HPDE6-E6E7 (cell line): ENCODE measurements around the gene DUSP7.

Experiments used
- DNase-seq: peaks from one replicate; pipeline ENCODE4 v3.0.0; 2011; ENCODE audit warnings: missing footprints; ENCODE audit errors: extremely low spot score

Gene DUSP7

DNA sequence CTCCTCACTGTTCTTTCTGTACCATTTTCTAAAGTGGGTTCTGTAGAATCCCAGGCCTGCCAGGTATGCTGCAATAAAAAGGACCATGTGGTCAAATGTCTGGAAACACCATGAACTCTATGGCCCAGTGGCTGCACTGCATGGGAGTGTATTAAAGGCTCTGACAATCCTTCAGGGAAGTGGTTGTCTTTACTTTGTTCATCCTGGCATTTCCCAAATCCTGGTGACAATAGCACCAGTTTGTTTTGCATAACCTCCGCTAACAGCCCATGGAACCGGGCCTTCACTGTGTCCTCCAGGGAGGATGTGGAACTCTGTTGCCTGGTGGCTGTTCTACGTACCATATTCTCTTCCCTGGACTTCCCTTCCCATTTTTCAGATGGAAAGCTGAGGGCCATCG, 11.2 kb upstream of the DUSP7 start:
- DNase-seq, result no peak

DNA sequence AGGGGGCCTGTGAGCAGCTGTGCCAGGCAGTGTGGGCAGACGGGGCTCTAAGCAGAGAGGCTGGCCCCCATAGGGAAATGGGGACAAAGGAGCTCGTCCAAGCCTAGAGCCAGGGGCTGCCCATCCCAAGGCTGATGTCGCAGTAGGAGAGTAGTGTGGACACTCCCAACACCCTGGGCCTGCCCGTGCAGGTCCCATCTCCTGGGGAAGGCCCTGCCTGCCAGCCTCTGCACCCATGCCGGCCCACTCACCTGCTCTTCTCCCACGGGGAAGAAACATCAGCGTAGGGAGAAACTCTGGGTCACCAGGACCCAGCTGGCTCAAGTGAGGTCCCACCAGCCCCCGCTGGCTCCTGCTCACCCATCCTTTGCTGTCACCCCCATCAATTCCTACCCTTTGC, 10.7 kb upstream of the DUSP7 start:
- no peak for DNase-seq

DNA sequence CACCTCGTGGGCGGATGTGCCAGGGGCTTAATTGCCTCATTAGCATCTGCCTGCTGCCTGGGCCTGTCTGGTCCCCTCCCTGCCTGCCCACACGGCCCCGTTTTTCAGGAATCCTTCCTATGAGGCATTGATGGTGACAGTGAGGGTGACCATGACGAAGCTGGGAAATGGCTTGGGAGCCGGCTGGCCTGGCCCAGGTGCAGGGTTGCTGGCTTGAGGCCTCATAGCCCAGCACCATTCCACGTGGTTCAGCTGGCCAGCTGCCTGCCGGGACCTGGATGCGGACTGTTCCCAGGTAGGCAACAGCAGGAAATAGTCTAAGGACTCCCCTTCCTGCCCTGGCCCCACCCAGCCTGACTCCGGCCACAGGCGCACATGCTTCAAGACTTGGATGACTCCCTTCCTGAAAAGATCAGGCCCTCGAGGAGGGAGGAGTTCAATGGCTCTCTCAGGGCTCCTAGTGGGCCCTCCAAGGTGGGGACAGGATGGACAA, 8.9 kb upstream of the DUSP7 start:
- DNase-seq, result peak; percentile 60

DNA sequence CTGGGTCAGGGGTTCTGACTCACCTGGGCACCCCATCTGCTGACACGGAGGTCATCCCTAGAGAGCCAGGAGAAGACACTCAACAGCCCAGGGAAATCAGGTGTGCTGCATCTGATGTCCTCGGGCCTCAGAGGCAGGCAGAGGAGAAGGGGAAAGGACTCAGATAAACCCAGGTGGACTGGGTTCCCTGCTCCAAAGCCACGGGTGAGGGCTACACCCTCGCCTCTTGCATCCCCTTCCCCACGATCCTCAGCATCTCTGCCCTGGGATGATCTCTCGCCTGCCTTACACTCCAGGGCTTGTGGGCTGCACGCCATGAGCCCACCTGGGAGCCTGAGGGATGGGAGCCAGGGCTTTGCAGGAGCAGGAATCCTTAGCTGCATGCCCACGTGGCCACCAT, 8.2 kb upstream of the DUSP7 start:
- DNase-seq, result no peak

DNA sequence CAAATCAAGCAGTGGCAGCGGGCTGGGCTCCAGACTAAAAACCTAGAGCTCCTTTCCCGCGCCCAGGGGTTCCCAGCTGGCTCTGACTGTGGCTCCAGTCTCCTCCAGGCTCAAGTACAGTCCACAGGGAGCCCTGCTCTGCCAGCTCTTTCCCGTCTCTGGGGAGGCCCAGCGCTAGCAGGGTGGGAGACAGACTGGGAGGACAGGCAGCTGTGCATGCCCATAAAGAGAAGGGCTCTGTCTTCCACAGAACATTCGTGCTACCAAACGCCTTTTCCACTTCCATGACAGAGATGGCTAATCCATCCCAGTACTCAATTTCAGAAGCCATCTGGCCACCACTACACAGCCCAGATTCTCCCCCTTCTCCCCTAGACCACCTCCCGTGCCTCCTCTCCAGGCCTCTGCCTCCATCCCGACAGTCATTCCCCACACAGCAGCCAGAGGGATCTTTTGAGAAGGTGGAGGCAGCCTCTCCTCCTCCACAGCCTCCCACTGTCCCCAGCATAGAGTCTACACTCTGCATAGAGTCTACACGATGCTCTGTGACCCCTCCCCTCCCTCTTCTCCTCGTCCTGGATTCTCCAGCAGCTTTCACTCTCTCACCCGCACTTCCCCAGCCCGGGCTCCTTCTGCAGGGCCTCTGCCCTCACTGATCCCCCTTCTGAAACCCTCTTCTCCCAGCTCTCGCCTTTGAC, 6.8 kb upstream of the DUSP7 start:
- DNase-seq, result no peak

DNA sequence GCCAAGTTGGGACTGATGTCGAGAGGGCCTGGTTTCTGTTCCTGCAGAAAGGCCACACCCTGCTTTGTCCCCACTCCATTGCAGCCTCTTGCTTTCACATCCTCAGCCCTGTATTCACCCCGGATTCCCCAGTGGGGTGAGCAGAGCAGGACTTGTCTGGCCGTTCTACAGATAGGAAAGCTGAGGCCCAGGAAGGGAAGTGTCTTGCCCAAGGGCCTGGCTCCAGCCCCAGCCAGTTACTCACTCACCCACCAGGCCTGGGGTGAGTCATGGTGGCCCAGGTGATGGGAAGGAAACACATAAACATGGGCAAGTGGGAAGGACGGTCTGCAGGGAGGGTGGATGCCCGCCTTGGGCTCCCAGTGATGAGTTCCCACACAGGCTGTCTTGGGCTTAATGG, 6.1 kb upstream of the DUSP7 start:
- peak; percentile 70 for DNase-seq

DNA sequence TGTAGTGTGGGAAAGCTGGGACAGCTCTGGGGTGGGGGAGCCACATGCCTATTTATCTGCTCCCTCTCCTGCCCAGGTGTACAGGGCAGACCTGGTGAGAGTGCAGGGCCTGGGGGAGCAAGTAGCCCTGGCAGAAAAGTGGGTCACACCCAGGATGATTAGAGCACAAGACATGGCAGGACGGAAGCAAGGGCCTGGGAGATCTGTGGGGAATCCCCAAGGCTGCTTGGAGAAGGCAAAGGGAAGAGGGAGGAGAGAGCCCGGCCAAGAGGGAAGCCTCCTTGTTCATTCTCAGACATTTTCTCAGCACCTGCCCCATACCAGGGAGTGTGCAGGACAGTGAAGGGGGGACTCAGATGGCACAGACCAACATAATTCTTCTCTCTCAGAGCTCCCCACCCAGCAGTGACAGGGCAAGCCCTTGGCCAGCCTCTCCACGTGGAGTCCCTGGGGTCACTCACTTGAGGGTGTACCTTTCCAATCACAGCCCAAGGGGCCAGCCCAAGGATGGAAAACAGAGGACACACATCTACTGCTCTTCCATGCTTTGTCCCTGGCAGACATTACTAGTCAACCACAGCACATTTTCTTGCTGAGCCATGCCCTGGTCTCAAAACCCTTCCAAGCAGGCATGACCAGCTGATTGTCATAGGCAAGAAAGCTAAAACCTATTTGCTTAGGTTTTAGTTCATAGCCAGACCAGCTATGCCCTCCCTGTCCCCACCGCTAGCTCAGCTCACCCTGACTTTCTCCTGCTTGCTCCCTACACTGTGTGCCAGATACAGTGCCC, 4.9 kb upstream of the DUSP7 start:
- no peak for DNase-seq

DNA sequence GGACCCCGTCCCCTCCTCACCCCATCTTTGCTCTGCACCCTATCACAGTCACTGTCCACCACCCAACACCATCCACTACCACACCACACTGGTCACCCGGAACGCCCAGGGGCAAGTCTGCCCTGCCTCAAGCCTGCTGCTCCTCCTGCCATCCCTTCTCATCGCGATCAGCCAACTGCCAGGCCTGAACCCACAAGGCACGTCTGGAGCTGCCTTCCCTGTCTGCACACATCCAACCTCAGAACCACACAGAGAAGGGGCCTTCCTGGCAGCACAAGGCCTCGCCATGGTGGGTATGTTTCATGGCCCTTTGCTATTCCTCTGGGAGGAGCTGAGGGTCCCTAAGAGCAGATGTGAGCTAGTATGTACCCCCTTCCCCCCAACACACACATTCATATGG, 3.4 kb upstream of the DUSP7 start:
- DNase-seq, result no peak

DNA sequence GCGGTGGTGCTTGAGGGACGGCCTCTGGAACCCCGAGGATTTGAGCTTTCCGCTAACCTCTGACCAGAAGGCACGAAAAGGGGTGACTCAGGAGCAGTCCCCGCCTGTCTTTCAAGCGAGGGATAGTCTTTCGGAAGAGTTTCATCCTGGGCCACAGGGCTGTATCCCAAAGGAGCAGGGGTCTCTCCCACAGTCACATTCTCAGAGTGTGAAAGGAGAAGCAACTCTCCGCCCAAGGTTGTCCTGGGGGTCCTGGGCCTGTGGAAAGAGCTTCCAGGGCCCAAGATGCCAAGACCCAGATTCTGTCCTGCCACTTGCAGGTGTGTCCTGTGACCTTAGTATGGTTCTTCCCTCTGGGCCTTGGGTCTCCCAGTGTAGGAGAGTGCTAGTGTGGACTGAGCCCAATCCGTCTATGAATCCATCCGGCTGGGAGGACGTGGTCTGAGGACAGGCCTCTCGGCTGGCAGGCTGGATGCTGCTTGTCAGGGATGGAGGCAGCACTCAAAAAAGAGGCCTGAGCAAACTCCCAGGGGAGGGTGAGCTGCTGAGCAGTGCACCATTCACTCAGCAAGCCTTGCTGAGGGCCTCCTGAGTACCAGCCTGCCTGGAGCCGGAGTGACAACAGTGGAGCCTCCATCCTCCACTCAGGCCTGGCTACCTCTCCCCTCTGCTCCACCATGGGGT, 1.6 kb upstream of the DUSP7 start:
- no peak for DNase-seq

DNA sequence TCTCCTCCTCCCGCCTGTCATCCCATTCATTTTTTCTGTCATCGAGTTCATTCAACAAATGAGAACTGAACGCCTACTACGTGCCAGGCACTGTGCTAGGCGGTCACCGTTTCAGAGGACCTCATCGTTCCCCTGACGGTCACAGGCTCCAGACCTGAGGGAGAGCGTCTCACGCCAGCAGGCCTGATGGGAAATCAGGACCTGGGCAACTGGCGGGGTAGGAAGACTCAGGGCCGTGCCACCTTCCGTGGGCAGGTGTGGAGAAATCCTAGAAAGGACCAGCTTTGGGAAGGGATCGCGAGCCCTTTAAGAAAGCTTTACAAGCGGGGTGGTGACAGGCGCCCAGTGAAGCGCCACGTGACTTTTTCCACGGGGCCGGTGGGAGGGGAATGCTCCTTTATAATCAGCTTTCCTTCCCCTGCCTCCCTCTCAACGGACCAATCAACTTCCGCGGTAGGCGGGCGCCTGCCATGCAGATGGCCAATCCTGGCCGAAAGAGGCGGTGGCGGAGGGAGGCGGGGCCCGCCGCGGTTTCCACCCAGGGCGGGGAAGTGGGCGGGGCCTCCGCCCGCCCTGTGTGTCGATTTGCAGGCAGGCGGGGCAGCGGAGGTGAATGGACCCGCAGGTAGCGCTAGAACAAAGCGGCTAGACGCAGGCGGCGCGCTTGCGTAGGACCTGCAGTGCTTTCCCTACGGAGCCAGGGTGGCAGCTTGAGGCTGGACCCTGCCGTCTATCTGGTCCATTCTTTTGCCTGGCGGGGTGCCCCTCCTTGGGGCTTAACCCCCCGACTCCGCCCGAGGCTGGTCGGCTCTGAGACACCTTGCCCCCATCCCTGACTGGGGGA, 819 bp upstream of the DUSP7 start:
- peak; percentile 51 for DNase-seq

DNA sequence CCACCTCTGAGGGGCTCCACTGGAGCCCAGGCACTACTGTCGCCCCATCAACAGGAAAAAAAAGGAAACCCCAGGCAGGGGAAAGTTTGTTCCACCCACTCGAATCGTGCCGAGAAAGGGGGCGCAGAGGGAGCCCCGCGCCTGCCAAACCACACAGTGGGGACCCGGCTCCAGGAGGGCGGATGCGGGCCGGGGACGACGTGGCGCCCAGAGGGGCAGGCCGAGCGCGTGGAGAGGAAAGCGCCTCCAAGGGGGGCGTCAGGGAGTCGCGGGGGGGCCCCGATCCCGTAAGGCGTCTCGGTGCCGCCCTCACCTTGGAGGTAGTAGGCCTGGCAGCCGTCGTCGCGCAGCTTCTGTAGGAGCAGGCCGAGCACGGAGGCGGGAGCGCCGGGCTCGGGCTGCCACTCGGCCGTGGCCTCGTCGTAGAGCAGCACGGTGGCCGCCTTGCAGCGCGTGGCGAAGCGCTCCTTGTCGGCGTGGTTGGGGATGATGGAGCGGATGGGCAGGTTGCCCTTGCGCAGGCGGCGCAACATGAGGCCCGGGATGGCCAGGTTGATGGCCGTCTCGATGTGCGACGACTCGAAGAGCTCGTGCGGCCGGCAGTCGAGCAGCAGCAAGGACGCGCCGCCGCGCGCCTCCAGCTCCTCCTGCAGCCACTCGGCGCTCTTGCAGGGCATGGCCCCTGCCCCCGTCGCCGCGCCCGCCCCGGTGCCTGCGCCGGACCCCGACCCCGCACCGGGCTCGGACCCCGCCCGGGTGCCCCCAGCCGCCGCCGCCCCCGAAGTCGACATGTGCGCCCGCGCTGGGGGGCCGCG, 627 bp downstream of the DUSP7 start:
- no peak for DNase-seq

DNA sequence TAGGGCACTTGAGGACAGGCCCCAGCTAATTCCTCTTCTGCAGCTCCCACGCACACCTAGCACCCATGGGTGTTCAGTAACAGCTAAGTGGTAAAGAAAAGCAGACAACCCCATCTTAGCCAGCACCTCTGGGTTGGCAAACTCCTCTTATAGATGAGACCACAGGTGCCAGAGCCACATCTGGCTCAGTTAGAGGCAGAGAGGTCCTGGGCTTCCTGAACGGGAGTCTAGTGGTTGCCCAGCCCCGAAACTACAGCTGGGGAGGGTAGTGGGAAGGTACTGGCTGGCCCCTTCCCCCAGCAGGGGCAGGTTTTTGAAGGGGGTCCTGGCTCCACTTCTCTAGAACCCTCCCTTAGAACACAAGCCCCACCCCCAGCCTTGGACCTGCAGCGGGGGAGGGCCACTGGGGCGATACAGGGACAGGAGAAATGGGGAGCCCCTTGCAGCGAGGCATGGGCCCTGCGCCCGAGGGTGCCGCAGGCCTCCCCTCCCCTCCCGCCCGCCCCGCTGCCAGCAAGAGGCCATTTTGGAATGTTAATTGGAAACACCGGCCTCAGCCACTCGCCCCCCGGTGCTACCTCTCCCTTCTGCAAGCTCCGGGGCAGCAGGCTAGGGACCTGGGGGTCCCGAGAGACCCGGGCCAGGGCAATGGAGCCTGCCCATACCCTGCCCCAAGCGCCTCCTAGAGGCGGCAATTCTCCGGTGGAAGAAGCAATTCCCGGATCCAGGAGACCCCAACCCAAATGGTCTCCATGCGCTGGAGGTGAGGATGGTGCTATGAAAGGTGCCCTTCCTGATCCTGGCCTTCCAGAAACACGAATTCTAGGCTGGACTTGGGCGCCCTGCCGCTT, 1.5 kb downstream of the DUSP7 start:
- DNase-seq, result no peak

DNA sequence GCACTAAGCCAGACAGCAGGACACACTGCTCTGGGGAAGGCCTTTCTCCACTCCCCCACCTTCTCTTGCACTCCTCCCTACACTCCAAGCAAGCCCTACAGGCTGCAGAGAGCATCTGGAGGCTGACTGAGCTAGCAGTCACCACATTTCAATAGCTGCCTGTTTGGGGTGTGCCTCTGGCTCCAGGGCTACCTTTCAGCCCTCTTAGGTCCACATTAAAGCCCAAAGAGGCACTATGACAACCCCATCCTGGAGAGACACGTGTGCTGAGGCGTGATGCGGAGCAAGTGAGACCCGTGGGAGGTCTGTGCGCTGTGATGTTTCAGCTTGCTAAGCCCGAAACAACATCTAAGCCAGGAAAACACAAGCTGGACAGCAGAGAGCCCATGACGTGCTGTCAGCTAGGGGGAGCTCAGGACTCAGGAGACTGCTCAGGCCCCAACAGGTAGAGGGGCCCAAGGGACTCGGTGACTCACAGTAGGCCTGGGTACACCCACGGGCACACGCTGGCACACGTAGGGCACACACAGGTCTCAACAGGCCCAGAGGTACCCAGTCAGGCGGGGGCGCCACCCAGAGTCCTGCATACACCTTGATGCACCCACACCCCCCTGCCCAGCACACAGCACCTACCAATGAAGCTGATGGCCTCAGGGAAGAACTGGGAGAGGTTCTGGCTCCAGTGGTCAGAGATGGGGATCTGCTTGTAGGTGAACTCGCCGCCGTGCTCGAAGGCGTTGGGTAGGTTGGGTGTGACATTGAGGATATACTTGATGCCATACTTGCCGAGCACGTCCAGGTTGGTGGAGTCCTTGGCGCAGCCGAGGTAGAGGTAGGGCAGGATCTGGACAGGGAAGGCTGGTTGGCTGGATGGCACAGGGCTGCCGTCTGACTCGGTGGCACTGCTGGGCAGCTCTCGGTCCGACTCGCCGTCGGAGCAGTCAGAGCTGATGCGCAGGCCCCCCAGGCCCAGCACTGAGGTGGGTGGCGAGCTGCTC, 2.8 kb downstream of the DUSP7 start:
- DNase-seq, result no peak

DNA sequence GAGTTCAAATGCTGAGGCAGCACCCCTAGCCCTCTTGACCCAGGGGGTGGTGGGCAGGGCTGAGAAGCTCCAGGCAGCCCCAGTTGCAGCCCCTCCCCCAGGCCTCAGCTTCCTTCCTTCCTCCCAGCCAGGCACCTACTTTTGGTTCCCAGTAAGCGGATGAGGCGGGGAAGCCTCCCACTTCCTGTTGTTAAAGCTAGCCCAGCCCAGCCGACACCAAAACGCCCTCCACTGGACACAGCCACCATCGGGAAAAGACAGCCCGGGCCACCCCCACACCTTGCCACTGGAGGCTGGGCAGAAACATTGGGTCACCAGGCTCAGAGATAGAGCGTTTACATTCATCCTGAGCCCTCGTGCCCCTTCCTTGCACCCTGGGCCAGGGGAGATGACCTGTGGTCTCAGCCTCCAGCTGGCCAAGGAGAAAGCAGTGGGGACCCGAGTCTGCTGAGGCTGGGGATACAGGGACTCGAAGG, 3.5 kb downstream of the DUSP7 start:
- no peak for DNase-seq

DNA sequence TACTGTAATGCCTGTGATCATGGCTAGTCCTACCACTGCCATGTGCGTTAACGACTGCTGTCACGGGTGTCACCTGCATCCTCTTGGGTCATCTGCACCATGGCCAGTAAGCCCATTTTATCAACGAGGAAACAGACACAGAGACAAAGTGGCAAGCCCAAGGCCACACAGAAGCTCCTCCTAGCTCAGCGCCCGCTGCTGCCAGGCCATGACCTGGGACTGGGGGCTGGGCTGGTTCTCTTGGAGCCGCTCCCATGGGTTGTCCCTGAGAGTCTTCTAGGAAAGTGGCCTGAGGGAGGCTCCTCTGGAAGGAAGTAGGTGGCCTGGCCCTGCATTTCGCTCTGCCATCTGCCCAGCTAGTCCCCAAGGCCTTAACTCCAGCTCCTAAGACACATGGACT, 4.9 kb downstream of the DUSP7 start:
- DNase-seq, result no peak

DNA sequence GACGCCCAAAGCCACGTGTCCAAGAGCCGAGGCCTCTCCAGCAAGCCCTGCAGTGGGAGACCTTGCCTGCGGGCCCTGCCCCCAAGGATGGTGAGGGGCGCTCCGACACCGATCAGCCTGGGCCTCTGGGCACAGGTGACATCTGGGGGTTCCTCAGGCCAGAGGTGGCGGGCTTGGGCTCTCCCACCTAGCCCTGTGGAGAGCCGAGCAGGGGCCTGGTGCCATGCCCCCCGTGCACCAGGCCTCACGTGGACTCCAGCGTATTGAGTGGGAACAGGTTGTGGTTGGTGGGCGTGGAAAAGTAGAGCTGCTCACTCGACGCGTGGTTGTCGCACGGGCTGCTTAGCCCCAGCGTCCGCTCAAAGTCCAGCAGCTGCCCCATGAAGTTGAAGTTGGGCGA, 5.8 kb downstream of the DUSP7 start:
- DNase-seq, result no peak

DNA sequence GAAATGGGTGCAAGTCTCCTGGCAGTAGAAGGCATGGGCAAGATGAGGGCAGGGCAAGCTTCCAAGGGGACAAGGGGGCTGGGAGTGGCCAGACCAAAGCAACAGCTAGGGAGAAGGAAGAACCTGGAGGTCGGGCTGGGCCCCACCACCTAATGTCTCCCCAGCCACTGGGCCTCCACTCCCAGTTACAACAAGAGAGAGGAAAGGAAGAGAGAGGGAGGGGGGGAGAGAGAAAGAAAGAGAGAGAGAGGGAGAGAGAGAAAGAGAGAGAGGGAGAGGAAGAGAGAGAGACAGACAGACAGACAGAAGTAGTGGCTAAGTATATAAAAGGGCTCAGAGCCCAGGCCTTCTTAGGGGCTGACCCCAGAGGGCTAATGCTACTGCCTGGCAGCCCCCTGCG, 6.9 kb downstream of the DUSP7 start:
- no peak for DNase-seq

DNA sequence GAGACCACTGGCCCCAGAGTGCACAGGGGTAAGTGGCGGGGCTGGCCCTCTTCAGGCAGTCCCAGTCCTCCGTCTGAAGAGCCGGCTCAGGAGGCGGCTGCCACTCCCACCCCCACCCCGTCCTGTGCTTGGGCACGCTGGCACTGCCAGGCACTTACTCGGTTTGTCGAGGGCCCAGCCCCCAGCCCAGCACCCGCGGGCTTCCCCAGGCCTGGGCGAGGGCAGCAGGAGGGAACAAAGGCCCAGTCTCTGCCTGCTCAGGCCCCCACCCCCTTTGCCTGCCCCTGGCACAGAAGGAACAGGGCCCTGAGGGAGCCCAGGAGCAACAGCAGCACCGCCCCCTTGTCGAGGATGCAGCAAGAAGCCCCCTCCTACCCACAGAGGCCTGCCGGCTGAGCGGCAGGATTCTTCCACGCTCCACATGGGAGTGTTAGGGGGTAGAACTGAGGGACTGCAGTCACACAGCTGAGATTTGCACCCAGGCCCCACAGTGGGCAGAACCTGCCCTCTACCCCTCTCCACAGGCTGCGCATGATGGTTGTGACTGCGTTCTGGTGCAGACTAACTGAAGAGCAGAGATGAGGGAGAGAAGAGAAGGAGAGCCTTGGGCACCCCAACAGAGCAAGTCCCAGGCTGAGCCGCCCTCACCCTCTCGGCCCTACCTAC, 8.9 kb downstream of the DUSP7 start:
- no peak for DNase-seq
